Measurements from ENCODE around the gene FAM222B. TPM values are rescaled to one million over a fixed set of nuclear protein-coding genes. Genes with fewer than 3 reads are reported as not detected.
A peak's percentile ranks its signal among the peaks of the same experiment; 100 is the strongest.

FAM222B gene
- total RNA-seq, 1 experiment from 2014 or later = 94.6 TPM

- H3K9me3 Mint-ChIP-seq = no peaks in the 10 kb centered on the region
- H3K27ac Mint-ChIP-seq = peak overlapping the region; percentile 98
- ChIA-PET POLR2A (interaction anchor here (0.6 to 1.0 kb wide), 2 partner anchors 9 to 66 kb away, joined by 3 to 8 read pairs; no protein-coding TSS in a partner anchor), CTCF (interaction anchor here (0.6 to 4.5 kb wide), 6 partner anchors 31 to 86 kb away, joined by 3 to 32 read pairs (median 6); partner anchors contain the start of gene TLCD1)
- TF ChIP-seq ZBTB21 (CRISPR knock-in tag; IDR thresholded peaks at IDR 0.05; ENCODE audit: borderline replicate concordance) = no peak
- no peak for TF ChIP-seq NFYB (CRISPR knock-in tag; conservative IDR thresholded peaks at IDR 0.05; ENCODE audit: low read depth)
- TF ChIP-seq ZNF232 (CRISPR knock-in tag; IDR thresholded peaks at IDR 0.05) = no peak
- no peak for TF ChIP-seq MXD4 (CRISPR knock-in tag; IDR thresholded peaks at IDR 0.05; ENCODE audit: borderline replicate concordance)
- TF ChIP-seq CREM (CRISPR knock-in tag; IDR thresholded peaks at IDR 0.05) = no peak
- no peak for TF ChIP-seq ELF4 (CRISPR knock-in tag; IDR thresholded peaks at IDR 0.05; ENCODE audit: low read depth)
- TF ChIP-seq SMAD4 (CRISPR knock-in tag; IDR thresholded peaks at IDR 0.05) = no peak
- TF ChIP-seq NR2C2 (CRISPR knock-in tag; IDR thresholded peaks at IDR 0.05) = no peak
- no peak for TF ChIP-seq PRRX2 (CRISPR knock-in tag; IDR thresholded peaks at IDR 0.05)
- TF ChIP-seq ZNF671 (CRISPR knock-in tag; IDR thresholded peaks at IDR 0.05) = no peak
- no peak for TF ChIP-seq TCF7 (CRISPR knock-in tag; IDR thresholded peaks at IDR 0.05; ENCODE audit: low read depth)
- no peak for TF ChIP-seq MYBL2 (CRISPR knock-in tag; IDR thresholded peaks at IDR 0.05)
- TF ChIP-seq FOXP1 (CRISPR knock-in tag; IDR thresholded peaks at IDR 0.05; ENCODE audit: borderline replicate concordance) = no peak
- TF ChIP-seq AFF4 (CRISPR knock-in tag; IDR thresholded peaks at IDR 0.05; ENCODE audit: borderline replicate concordance) = no peak
- no peak for TF ChIP-seq GRHL2 (CRISPR knock-in tag; IDR thresholded peaks at IDR 0.05; ENCODE audit: insufficient replicate concordance, severe bottlenecking)
- no peak for TF ChIP-seq GABPB1 (CRISPR knock-in tag; IDR thresholded peaks at IDR 0.05)
- TF ChIP-seq ZNF219 (CRISPR knock-in tag; IDR thresholded peaks at IDR 0.05; ENCODE audit: borderline replicate concordance) = no peak
- no peak for TF ChIP-seq RELA (CRISPR knock-in tag; IDR thresholded peaks at IDR 0.05; ENCODE audit: borderline replicate concordance)
- TF ChIP-seq NR1H2 (CRISPR knock-in tag; IDR thresholded peaks at IDR 0.05) = no peak
- TF ChIP-seq JAZF1 (CRISPR knock-in tag; IDR thresholded peaks at IDR 0.05) = no peak
- DNase-seq (ENCODE audit: low spot score) = no peak
- no peaks in the 10 kb centered on the region for H3K27me3 Mint-ChIP-seq (ENCODE audit: low read depth)
- H3K4me1 Mint-ChIP-seq = peaks cover 45% of the 10 kb centered on the region
- no peaks in the 10 kb centered on the region for H3K36me3 Mint-ChIP-seq
- peak overlapping the region; percentile 72 for H3K4me3 Mint-ChIP-seq
- no peak for ATAC-seq
Observed at GRCh38 chr17:28812748-28813377, 29.7 kb downstream of the FAM222B start.

GRCh38 chr17:28812091-28812747 is 30.4 kb downstream of the FAM222B start:
- POLR2A ChIA-PET = interaction anchor here (0.8 to 1.0 kb wide), 2 partner anchors 30 to 65 kb away, joined by 3 read pairs; partner anchors contain the start of gene FAM222B
- TF ChIP-seq ZNF396 (CRISPR knock-in tag; IDR thresholded peaks at IDR 0.05; ENCODE audit: borderline replicate concordance) = no peak
- 0 out of 2 replicates have a peak, but pooled peaks have one; percentile 61 for TF ChIP-seq E2F5 (CRISPR knock-in tag; IDR thresholded peaks at IDR 0.05)
- peak; percentile 77 for TF ChIP-seq ZNF317 (CRISPR knock-in tag; IDR thresholded peaks at IDR 0.05; ENCODE audit: borderline replicate concordance, low read depth)
- TF ChIP-seq SP1 (CRISPR knock-in tag; conservative IDR thresholded peaks at IDR 0.05) = peak; percentile 75
- TF ChIP-seq ATF1 (CRISPR knock-in tag; IDR thresholded peaks at IDR 0.05) = no peak
- TF ChIP-seq CREM (CRISPR knock-in tag; IDR thresholded peaks at IDR 0.05) = 0 out of 2 replicates have a peak, but pooled peaks have one; percentile 57
- no peak for TF ChIP-seq TEAD4 (CRISPR knock-in tag; IDR thresholded peaks at IDR 0.05)
- no peak for TF ChIP-seq TEAD1 (CRISPR knock-in tag; IDR thresholded peaks at IDR 0.05)
- no peak for TF ChIP-seq ZBTB21 (CRISPR knock-in tag; IDR thresholded peaks at IDR 0.05; ENCODE audit: borderline replicate concordance)
- no peak for TF ChIP-seq AFF4 (CRISPR knock-in tag; IDR thresholded peaks at IDR 0.05; ENCODE audit: borderline replicate concordance)

More at GRCh38 chr17:28812091-28812747, 30.4 kb downstream of the FAM222B start:
- Mint-ChIP-seq H3K36me3 (peaks cover 2% of the 10 kb centered on the region; the same call in 1 of the 2 replicates), H3K4me3 (peak overlapping the region; percentile 88), H3K27ac (peak overlapping the region; percentile 92), H3K9me3 (no peaks in the 10 kb centered on the region), H3K27me3 (ENCODE audit: low read depth) (no peaks in the 10 kb centered on the region), H3K4me1 (peaks cover 51% of the 10 kb centered on the region)
- peak; percentile 97 for ATAC-seq
- CTCF ChIA-PET = interaction anchor here (1.0 to 4.5 kb wide), 3 partner anchors 49 to 85 kb away, joined by 5 to 32 read pairs (median 21); partner anchors contain the start of gene TLCD1
- DNase-seq (ENCODE audit: low spot score) = peak; percentile 99

Measured in WTC11 (cell line).